OCI-LY1 (cell line): Measurements from ENCODE around the gene ESRRA.

Experiments
- H2AFZ ChIP-seq: fragments of 200-600 bp; sonication (generic), shearing (Covaris generic); 2 replicates; pipeline ENCODE4 v1.6.0; 2014; ENCODE audit warnings: antibody characterized with exemption, mild to moderate bottlenecking, low read length
- H3F3A ChIP-seq: fragments of 200-600 bp; sonication (generic), shearing (Covaris generic); 2 replicates; pipeline ENCODE4 v1.6.0; 2014; ENCODE audit warnings: mild to moderate bottlenecking, antibody characterized with exemption, low read length, moderate library complexity; ENCODE audit not compliant: insufficient read depth
- H3K27ac ChIP-seq: fragments of 200-600 bp; sonication (generic); 2 replicates; pipeline ENCODE4 v1.5.1; 2014; ENCODE audit warnings: low read length, mixed run types, mild to moderate bottlenecking, low read depth; ENCODE audit not compliant: poor library complexity, severe bottlenecking
- H3K27me3 ChIP-seq: fragments of 200-600 bp; sonication (generic); 2 replicates; pipeline ENCODE4 v1.6.0; 2014; ENCODE audit warnings: antibody characterized with exemption, mild to moderate bottlenecking, low read length, moderate library complexity; ENCODE audit not compliant: insufficient read depth
- H3K36me3 ChIP-seq: fragments of 200-600 bp; sonication (generic); 2 replicates; pipeline ENCODE4 v1.6.1; 2014; ENCODE audit warnings: mild to moderate bottlenecking, antibody characterized with exemption, low read length, moderate library complexity, mixed read lengths; ENCODE audit not compliant: insufficient read depth
- H3K4me1 ChIP-seq: fragments of 200-600 bp; sonication (generic); 2 replicates; pipeline ENCODE4 v1.5.1; 2014; ENCODE audit warnings: mild to moderate bottlenecking, low read length, moderate library complexity; ENCODE audit not compliant: insufficient read depth, severe bottlenecking
- H3K4me2 ChIP-seq: fragments of 200-600 bp; sonication (generic), shearing (Covaris generic); 2 replicates; pipeline ENCODE4 v1.6.1; 2014; ENCODE audit warnings: low read length
- H3K4me3 ChIP-seq: fragments of 200-600 bp; sonication (generic); 2 replicates; pipeline ENCODE4 v1.5.1; 2014; ENCODE audit warnings: low read length, low read depth, mild to moderate bottlenecking, mixed read lengths; ENCODE audit not compliant: poor library complexity, severe bottlenecking
- H3K79me2 ChIP-seq: fragments of 200-600 bp; shearing (Covaris generic); 2 replicates; pipeline ENCODE4 v1.6.1; 2016; ENCODE audit warnings: mixed run types, low read length, mixed read lengths; ENCODE audit not compliant: insufficient read depth
- H3K9ac ChIP-seq: fragments of 200-600 bp; sonication (generic), shearing (Covaris generic); 2 replicates; pipeline ENCODE4 v1.6.1; 2014; ENCODE audit warnings: mild to moderate bottlenecking, low read length, mixed read lengths
- H3K9me2 ChIP-seq: fragments of 200-600 bp; sonication (generic), shearing (Covaris generic); 2 replicates; pipeline ENCODE4 v1.6.1; 2014; ENCODE audit warnings: low read depth, mild to moderate bottlenecking, low read length, mixed read lengths
- H3K9me3 ChIP-seq: fragments of 200-600 bp; shearing (Covaris generic); 2 replicates; pipeline ENCODE4 v1.6.1; 2014; ENCODE audit warnings: low read length, mixed read lengths
- H4K20me1 ChIP-seq: fragments of 200-600 bp; sonication (generic), shearing (Covaris generic); 2 replicates; pipeline ENCODE4 v1.6.0; 2016; ENCODE audit warnings: mild to moderate bottlenecking, low read length; ENCODE audit not compliant: insufficient read depth
- CTCF ChIP-seq: fragments of 200-600 bp; sonication (generic), shearing (Covaris generic); IDR thresholded peaks from 2 replicates; pipeline ENCODE4 v1.5.1; 2017; ENCODE audit warnings: mild to moderate bottlenecking, antibody characterized with exemption, low read length, moderate library complexity, mixed read lengths
- EZH2 ChIP-seq: fragments of 200-600 bp; sonication (generic), shearing (Covaris generic); IDR thresholded peaks from 2 replicates; pipeline ENCODE4 v1.8.0; 2017; ENCODE audit warnings: borderline replicate concordance, mixed run types, mild to moderate bottlenecking, antibody characterized with exemption, low read length, moderate library complexity, mixed read lengths

Gene ESRRA

DNA sequence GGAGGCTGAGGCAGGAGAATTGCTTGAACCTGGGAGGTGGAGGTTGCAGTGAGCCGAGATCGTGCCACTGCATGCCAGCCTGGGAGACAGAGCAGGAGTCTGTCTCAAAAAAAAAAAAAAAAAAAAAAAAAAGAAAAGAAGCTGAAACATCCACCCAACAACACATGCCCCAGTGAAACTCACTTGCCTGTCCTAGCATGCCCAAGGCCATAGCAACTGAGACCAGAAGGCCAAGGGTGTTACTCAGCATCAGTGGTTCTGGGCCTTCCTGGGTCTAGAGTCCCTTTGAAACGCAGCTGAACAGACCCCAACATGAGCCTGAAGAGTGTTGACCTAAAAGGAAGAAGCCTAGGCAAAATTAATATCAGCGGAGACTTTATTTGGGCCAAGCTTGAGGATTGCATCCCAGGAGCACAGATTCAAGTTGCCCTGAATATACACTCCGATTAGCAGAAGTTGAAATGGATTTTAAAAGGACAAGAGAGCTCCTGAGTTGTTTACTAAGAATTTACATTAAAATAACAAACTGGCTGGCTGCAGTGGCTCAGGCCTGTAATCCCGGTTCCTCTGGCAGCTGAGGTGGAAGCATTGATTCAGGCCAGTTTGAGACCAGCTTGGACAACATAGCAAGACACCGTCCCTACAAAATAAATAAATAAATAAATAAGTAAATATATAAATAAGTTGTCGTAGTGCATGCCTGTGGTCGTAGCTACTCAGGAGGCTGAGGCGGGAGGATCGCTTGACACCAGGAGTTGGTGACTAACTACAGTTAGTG, 19.6 kb downstream of the ESRRA start:
- Histone ChIP-seq H3K4me1 (no peaks in the 10 kb centered on the region), H3K9me3 (no peaks in the 10 kb centered on the region), H3K9ac (no peak overlapping the region), H3K27me3 (peaks cover 4% of the 10 kb centered on the region; the same call in 1 of the 2 replicates), H3K36me3 (peaks cover 10% of the 10 kb centered on the region; the same call in 1 of the 2 replicates), H3K4me2 (no peak overlapping the region), H4K20me1 (no peaks in the 10 kb centered on the region), H3K79me2 (no peaks in the 10 kb centered on the region), H2AFZ (no peak overlapping the region), H3K4me3 (no peak overlapping the region), H3K9me2 (no peaks in the 10 kb centered on the region), H3K27ac (no peak overlapping the region), H3F3A (no peaks in the 10 kb centered on the region)
- no peak for TF ChIP-seq CTCF
- no peak for TF ChIP-seq EZH2

DNA sequence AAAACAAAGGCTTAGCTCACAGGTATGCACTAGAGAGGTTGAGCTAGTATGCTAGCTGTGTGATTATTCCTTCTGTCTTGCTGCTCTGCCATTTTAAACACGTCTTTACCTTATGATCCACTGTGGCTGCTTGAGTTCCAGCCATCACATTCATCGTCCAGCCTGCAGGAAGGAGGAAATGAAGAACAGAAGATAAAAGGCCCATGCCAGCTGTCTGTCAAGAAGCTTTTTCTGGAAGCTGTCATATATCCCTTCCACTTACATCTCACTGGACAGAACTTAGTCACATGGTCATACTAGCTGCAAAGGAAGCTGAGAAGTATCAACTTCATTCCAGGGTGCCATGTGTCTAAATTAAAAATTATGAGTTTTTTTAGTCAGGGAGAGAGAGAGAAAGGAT, 22.1 kb downstream of the ESRRA start:
- no peaks in the 10 kb centered on the region for H3K79me2 ChIP-seq
- H3K27me3 ChIP-seq, result peaks cover 4% of the 10 kb centered on the region; the same call in 1 of the 2 replicates
- no peaks in the 10 kb centered on the region for H3K36me3 ChIP-seq
- H3F3A ChIP-seq, result no peaks in the 10 kb centered on the region
- no peak overlapping the region for H3K4me2 ChIP-seq
- H3K9me2 ChIP-seq, result no peaks in the 10 kb centered on the region
- H3K9me3 ChIP-seq, result no peaks in the 10 kb centered on the region
- H3K27ac ChIP-seq, result no peak overlapping the region
- TF ChIP-seq EZH2, result no peak
- no peak for TF ChIP-seq CTCF
- no peaks in the 10 kb centered on the region for H4K20me1 ChIP-seq
- H2AFZ ChIP-seq, result no peak overlapping the region
- no peak overlapping the region for H3K9ac ChIP-seq
- H3K4me1 ChIP-seq, result peaks cover 9% of the 10 kb centered on the region
- no peak overlapping the region for H3K4me3 ChIP-seq

GRCh38 chr11:64327993-64328392, 22.7 kb downstream of the ESRRA start:
- Histone ChIP-seq H2AFZ (no peak overlapping the region), H3F3A (no peaks in the 10 kb centered on the region), H3K27ac (no peak overlapping the region), H3K4me2 (no peak overlapping the region), H3K4me3 (no peak overlapping the region), H3K9ac (no peak overlapping the region), H3K9me2 (no peaks in the 10 kb centered on the region), H4K20me1 (no peaks in the 10 kb centered on the region), H3K36me3 (no peaks in the 10 kb centered on the region), H3K4me1 (peaks cover 9% of the 10 kb centered on the region), H3K9me3 (no peaks in the 10 kb centered on the region), H3K79me2 (no peaks in the 10 kb centered on the region), H3K27me3 (peaks cover 4% of the 10 kb centered on the region; the same call in 1 of the 2 replicates)
- no peak for TF ChIP-seq CTCF
- TF ChIP-seq EZH2, result no peak
